Stimulated activated CD8-positive, alpha-beta memory T cell treated with anti-CD3 and anti-CD28 coated beads, Interleukin-12 subunit alpha, Interleukin-12 subunit beta, amount 100 ng/mL, for 24 hours (primary cell): Measurements from ENCODE around the gene ADAMTSL5.

Experiments
- DNase-seq: peaks from one replicate; pipeline ENCODE4 v3.0.0-alpha.2; 2020; ENCODE audit errors: extremely low read depth

ADAMTSL5 gene

GRCh38 chr19:1467490-1468273 is 45.1 kb downstream of the ADAMTSL5 start:
- no peak for DNase-seq

- DNase-seq: no peak
Observed at GRCh38 chr19:1467215-1467489, 45.7 kb downstream of the ADAMTSL5 start.

GRCh38 chr19:1466461-1467214 is 46.2 kb downstream of the ADAMTSL5 start:
- DNase-seq: no peak

GRCh38 chr19:1466018-1466460 is 46.8 kb downstream of the ADAMTSL5 start:
- DNase-seq: no peak

GRCh38 chr19:1465191-1466016 is 47.4 kb downstream of the ADAMTSL5 start:
- DNase-seq: no peak

GRCh38 chr19:1461862-1462261 is 51.0 kb downstream of the ADAMTSL5 start:
- no peak for DNase-seq

GRCh38 chr19:1460033-1460995 is 52.5 kb downstream of the ADAMTSL5 start:
- no peak for DNase-seq

- DNase-seq: no peak
Observed at GRCh38 chr19:1459479-1459878, 53.3 kb downstream of the ADAMTSL5 start.

- no peak for DNase-seq
Observed at GRCh38 chr19:1457892-1458291, 54.9 kb downstream of the ADAMTSL5 start.

- no peak for DNase-seq
Observed at GRCh38 chr19:1457031-1457739, 55.6 kb downstream of the ADAMTSL5 start.

- DNase-seq: no peak
Observed at GRCh38 chr19:1456121-1456900, 56.5 kb downstream of the ADAMTSL5 start.

GRCh38 chr19:1455336-1456120 is 57.3 kb downstream of the ADAMTSL5 start:
- no peak for DNase-seq
